Panc1 (cell line): Measurements from ENCODE around the gene MLX. TPM values are rescaled to one million over a fixed set of nuclear protein-coding genes. Genes with fewer than 3 reads are reported as not detected.

Source experiments
- ATAC-seq: fragments of 200-7000 bp; cut with Tn5 transposase; 2 replicates; pipeline ENCODE4 v1.9.1; 2020; ENCODE audit warnings: mild to moderate bottlenecking, moderate library complexity
- BruUV-seq: library from RNA; stranded (reverse); fragments of 400-500 nt; replicated peaks from 2 replicates; lab custom pipeline; 2021; lab: Mats Ljungman, UMichigan
- CTCF ChIA-PET: fragments of 300-600 bp; sonication (Branson Sonifier 250); formaldehyde crosslinking; loops from one replicate; lab custom pipeline; 2022; ENCODE audit warnings: antibody characterized with exemption; lab: Charles Lee
- POLR2A ChIA-PET: fragments of 300-600 bp; sonication (Branson Sonifier 250); formaldehyde crosslinking; loops from one replicate; lab custom pipeline; 2022; ENCODE audit warnings: antibody characterized with exemption; lab: Charles Lee
- DNase-seq: peaks from one replicate; pipeline ENCODE4 v3.0.0-alpha.2; 2010; ENCODE audit warnings: low read depth, low spot score
- H3K27ac ChIP-seq: 2 replicates; pipeline ENCODE4 v1.5.1; 2011; ENCODE audit warnings: mild to moderate bottlenecking, low read length, inconsistent platforms
- H3K27me3 ChIP-seq: fragments of 200-500 bp; sonication (Bioruptor generic); 2 replicates; pipeline ENCODE4 v1.6.0; 2014; ENCODE audit warnings: low read length, inconsistent platforms; ENCODE audit not compliant: control insufficient read depth, insufficient read depth
- H3K36me3 ChIP-seq: fragments of 200-500 bp; sonication (Bioruptor generic); 2 replicates; pipeline ENCODE4 v1.5.1; 2014; ENCODE audit warnings: inconsistent platforms, mild to moderate bottlenecking, low read length, moderate library complexity; ENCODE audit not compliant: control insufficient read depth, insufficient read depth
- H3K4me1 ChIP-seq: 2 replicates; pipeline ENCODE4 v1.5.1; 2011; ENCODE audit warnings: inconsistent platforms, mild to moderate bottlenecking, low read length, moderate library complexity; ENCODE audit not compliant: control insufficient read depth, insufficient read depth
- H3K4me3 ChIP-seq, 2 experiments: 2 replicates each; pipeline ENCODE4 v1.5.1; 2011 to 2012; ENCODE audit warnings: low read depth in 2 of 2, low read length in 2 of 2, mild to moderate bottlenecking in 2 of 2, inconsistent platforms in 1 of 2, moderate library complexity in 1 of 2
- H3K9me3 ChIP-seq: fragments of 200-500 bp; sonication (Bioruptor generic); 2 replicates; pipeline ENCODE4 v1.5.1; 2014; ENCODE audit warnings: low read depth, mild to moderate bottlenecking, inconsistent platforms, low read length, moderate library complexity; ENCODE audit not compliant: control insufficient read depth, insufficient read depth
- CTCF ChIP-seq: fragments of 450-650 bp; IDR thresholded peaks from 2 replicates; pipeline ENCODE4 v1.5.1; 2017; ENCODE audit warnings: mild to moderate bottlenecking
- POLR2AphosphoS5 ChIP-seq: IDR thresholded peaks from 2 replicates; pipeline ENCODE4 v1.6.1; 2012; ENCODE audit warnings: mild to moderate bottlenecking, low read depth, low read length, moderate library complexity
- REST ChIP-seq, 2 experiments: IDR thresholded peaks; 2 replicates each; pipeline ENCODE4 v1.6.1; 2011 to 2012; ENCODE audit warnings: low read depth in 2 of 2, control low read depth in 1 of 2, low read length in 1 of 2, mild to moderate bottlenecking in 1 of 2, moderate library complexity in 1 of 2; ENCODE audit not compliant: insufficient read depth in 1 of 2
- SIN3A ChIP-seq: IDR thresholded peaks from 2 replicates; pipeline ENCODE4 v1.6.1; 2012; ENCODE audit warnings: low read depth, mild to moderate bottlenecking, low read length, moderate library complexity, borderline replicate concordance; ENCODE audit not compliant: insufficient read depth
- TCF7L2 ChIP-seq: IDR thresholded peaks from 2 replicates; pipeline ENCODE4 v1.6.1; 2011; ENCODE audit warnings: mild to moderate bottlenecking, low read depth, low read length, inconsistent platforms
- in situ Hi-C: cut with HindIII; loops from 2 replicates; pipeline ENCODE4 v1.10.0; 2016; ENCODE audit warnings: low sequenced_read_pairs, low pct_unique_long_range_greater_than_20kb
- intact Hi-C: fragments of 100-400 bp; cut with micrococcal nuclease; formaldehyde crosslinking; loops from one replicate; pipeline ENCODE4 v1.10.0; 2022; ENCODE audit not compliant: unreplicated experiment
- total RNA-seq: library from RNA; stranded (reverse); gene quantifications from one replicate; pipeline ENCODE4 v1.2.1, GENCODE V29; 2021; ENCODE audit not compliant: unreplicated experiment

Gene MLX
- total RNA-seq, 1 experiment from 2014 or later: 35.8 TPM

GRCh38 chr17:42547698-42548069 lies 19.2 kb upstream of the MLX start:
- Histone ChIP-seq H3K4me1 (peaks cover 6% of the 10 kb centered on the region; the same call in 1 of the 2 replicates), H3K4me3 (peak overlapping the region; percentile 36 to 52), H3K27me3 (no peaks in the 10 kb centered on the region), H3K36me3 (no peaks in the 10 kb centered on the region), H3K27ac (no peak overlapping the region), H3K9me3 (no peaks in the 10 kb centered on the region)
- TF ChIP-seq CTCF (no peak), TCF7L2 (no peak), SIN3A (no peak), POLR2AphosphoS5 (no peak), REST (IDR thresholded peaks at IDR 0.05; ENCODE audit: insufficient read depth in 1 of 2, low read depth in 2 of 2, low read length in 1 of 2) (no peak)
- ATAC-seq (peak; percentile 17; the same call in 1 of the 2 replicates), DNase-seq (no peak)
- in situ Hi-C loops (no loop called here), intact Hi-C loops (no loop called here)
- POLR2A ChIA-PET: interaction anchor here (0.5 kb wide), 1 partner anchor 219 kb away, joined by 5 read pairs; no protein-coding TSS in a partner anchor
- CTCF ChIA-PET: interaction anchor here (1.0 to 1.1 kb wide), 2 partner anchors 18 to 216 kb away, joined by 3 read pairs; no protein-coding TSS in a partner anchor
- BruUV-seq: no TSS peak

DNA sequence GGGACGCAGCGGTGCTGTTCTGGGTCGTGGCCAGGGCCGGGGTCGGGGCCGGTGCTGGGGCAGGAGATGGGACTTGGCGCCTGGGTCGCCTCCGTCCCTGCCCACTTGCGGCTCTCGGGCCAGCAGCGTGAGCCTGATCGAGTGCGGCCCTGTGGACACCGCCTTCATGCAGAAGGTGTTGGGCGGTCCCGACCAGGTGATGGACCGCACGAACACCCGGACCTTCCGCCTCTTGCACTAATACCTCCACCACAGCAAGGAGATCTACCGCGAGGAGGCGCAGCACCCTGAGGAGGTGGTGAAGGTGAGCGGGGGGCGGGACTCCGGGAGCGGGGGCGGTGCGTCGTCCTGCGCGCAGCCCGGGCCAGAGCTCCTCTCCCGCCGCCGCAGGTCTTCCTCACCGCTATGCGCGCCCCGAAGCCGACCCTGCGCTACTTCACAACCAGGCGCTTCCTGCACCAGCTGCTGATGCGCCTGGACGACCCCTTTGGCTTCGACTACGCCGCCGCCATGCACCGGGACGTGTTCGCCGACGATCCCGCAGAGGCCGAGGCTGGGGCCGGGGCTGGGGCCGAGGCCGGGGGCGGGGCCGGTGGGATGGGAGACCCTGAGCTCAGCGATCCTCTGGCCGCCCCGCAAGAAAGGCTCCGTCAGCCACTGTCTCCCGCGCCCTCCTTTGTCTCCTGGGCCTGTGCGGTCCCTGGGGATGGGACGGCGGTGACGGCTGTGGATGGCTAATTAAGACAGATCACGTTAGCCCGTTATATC lies 18.6 kb upstream of the MLX start:
- TF ChIP-seq REST (IDR thresholded peaks at IDR 0.05; ENCODE audit: insufficient read depth in 1 of 2, low read depth in 2 of 2, low read length in 1 of 2): no peak
- 0 out of 2 replicates have a peak, but pooled peaks have one; percentile 43 for TF ChIP-seq SIN3A
- TF ChIP-seq CTCF: peak; percentile 74
- TF ChIP-seq TCF7L2: no peak
- TF ChIP-seq POLR2AphosphoS5: peak; percentile 29; the same call in 1 of the 2 replicates
- intact Hi-C loops (no loop called here), in situ Hi-C loops (no loop called here)
- peak overlapping the region; percentile 36 to 52 for H3K4me3 ChIP-seq
- H3K27me3 ChIP-seq: no peaks in the 10 kb centered on the region
- ATAC-seq (peak; percentile 91), DNase-seq (no peak)
- ChIA-PET POLR2A (interaction anchor here (0.5 kb wide), 1 partner anchor 219 kb away, joined by 5 read pairs; no protein-coding TSS in a partner anchor), CTCF (interaction anchor here (1.0 to 1.1 kb wide), 2 partner anchors 17 to 215 kb away, joined by 3 read pairs; no protein-coding TSS in a partner anchor)
- no peaks in the 10 kb centered on the region for H3K36me3 ChIP-seq
- peak overlapping the region; percentile 26 for H3K27ac ChIP-seq
- no peaks in the 10 kb centered on the region for H3K9me3 ChIP-seq
- BruUV-seq: no TSS peak
- peaks cover 10% of the 10 kb centered on the region; the same call in 1 of the 2 replicates for H3K4me1 ChIP-seq
